Activated T-cell treated with anti-CD3 and anti-CD28 coated beads for 1 hour (primary cell): Measurements from ENCODE around the gene HORMAD2.
"Not testable (repeated sequence)": the region's sequence is repeated elsewhere in the genome, so short reads cannot be mapped to it uniquely, and the experiment has no call there.

Experiments
- DNase-seq: peaks from one replicate; pipeline ENCODE4 v3.0.0-alpha.2; 2020; ENCODE audit warnings: low read depth

Gene HORMAD2

GRCh38 chr22:30056015-30056414 lies 24.2 kb upstream of the HORMAD2 start:
- no peak for DNase-seq

- DNase-seq: no peak
These were observed 22.9 kb upstream of the HORMAD2 start for GRCh38 chr22:30057375-30057774.

GRCh38 chr22:30059346-30060020 lies 20.8 kb upstream of the HORMAD2 start:
- DNase-seq: not testable (repeated sequence)

GRCh38 chr22:30061094-30061493 lies 19.2 kb upstream of the HORMAD2 start:
- not testable (repeated sequence) for DNase-seq

GRCh38 chr22:30062259-30062658 lies 18.0 kb upstream of the HORMAD2 start:
- no peak for DNase-seq

- no peak for DNase-seq
These were observed 17.3 kb upstream of the HORMAD2 start for GRCh38 chr22:30062950-30063349.

- no peak for DNase-seq
These were observed 16.1 kb upstream of the HORMAD2 start for GRCh38 chr22:30064172-30064571.

- DNase-seq: no peak
These were observed 6.5 kb upstream of the HORMAD2 start for GRCh38 chr22:30073743-30074142.

GRCh38 chr22:30074147-30074546 lies 6.1 kb upstream of the HORMAD2 start:
- DNase-seq: no peak

- no peak for DNase-seq
These were observed 5.3 kb upstream of the HORMAD2 start for GRCh38 chr22:30074994-30075393.

- DNase-seq: no peak
These were observed 2.9 kb upstream of the HORMAD2 start for GRCh38 chr22:30077279-30077880.

GRCh38 chr22:30078320-30079311 lies 1.6 kb upstream of the HORMAD2 start:
- DNase-seq: no peak

GRCh38 chr22:30080805-30081204 lies 541 bp downstream of the HORMAD2 start:
- no peak for DNase-seq

GRCh38 chr22:30086496-30086895 lies 6.2 kb downstream of the HORMAD2 start:
- DNase-seq: no peak

- DNase-seq: not testable (repeated sequence)
These were observed 6.8 kb downstream of the HORMAD2 start for GRCh38 chr22:30087037-30087436.

GRCh38 chr22:30087611-30088010 lies 7.3 kb downstream of the HORMAD2 start:
- no peak for DNase-seq

GRCh38 chr22:30088468-30088867 lies 8.2 kb downstream of the HORMAD2 start:
- DNase-seq: no peak

GRCh38 chr22:30089655-30089974 lies 9.4 kb downstream of the HORMAD2 start:
- no peak for DNase-seq

- no peak for DNase-seq
These were observed 12.4 kb downstream of the HORMAD2 start for GRCh38 chr22:30092686-30093085.

- DNase-seq: no peak
These were observed 14.5 kb downstream of the HORMAD2 start for GRCh38 chr22:30094804-30095203.

GRCh38 chr22:30097861-30098260 lies 17.6 kb downstream of the HORMAD2 start:
- no peak for DNase-seq

GRCh38 chr22:30100770-30101169 lies 20.5 kb downstream of the HORMAD2 start:
- not testable (repeated sequence) for DNase-seq
